Calu3 (cell line): ENCODE measurements around the gene CD109. TPM values are rescaled to one million over a fixed set of nuclear protein-coding genes. Genes with fewer than 3 reads are reported as not detected.

Experiments
- BruUV-seq: library from RNA; stranded (reverse); fragments of 400-500 nt; replicated peaks from 2 replicates; lab custom pipeline; 2021; lab: Mats Ljungman, UMichigan
- CTCF ChIA-PET: fragments of 300-600 bp; sonication (Branson Sonifier 250); formaldehyde crosslinking; loops from one replicate; lab custom pipeline; 2022; ENCODE audit warnings: antibody characterized with exemption; lab: Charles Lee
- DNase-seq: peaks from one replicate; pipeline ENCODE4 v3.0.0; 2022
- H3K27ac Mint-ChIP-seq: one replicate; pipeline ENCODE4 v1.8.0; 2022; ENCODE audit warnings: mixed read lengths; ENCODE audit not compliant: unreplicated experiment
- H3K27me3 Mint-ChIP-seq: one replicate; pipeline ENCODE4 v1.8.0; 2022; ENCODE audit warnings: mixed read lengths; ENCODE audit not compliant: unreplicated experiment
- H3K36me3 Mint-ChIP-seq: one replicate; pipeline ENCODE4 v1.8.0; 2022; ENCODE audit warnings: mild to moderate bottlenecking, moderate library complexity, mixed read lengths; ENCODE audit not compliant: insufficient read depth, unreplicated experiment
- H3K4me1 Mint-ChIP-seq: one replicate; pipeline ENCODE4 v1.8.0; 2022; ENCODE audit warnings: mild to moderate bottlenecking, low read depth, mixed read lengths; ENCODE audit not compliant: unreplicated experiment
- H3K4me3 Mint-ChIP-seq: one replicate; pipeline ENCODE4 v1.8.0; 2022; ENCODE audit warnings: mild to moderate bottlenecking, low read depth, moderate library complexity, mixed read lengths; ENCODE audit not compliant: unreplicated experiment
- H3K9me3 Mint-ChIP-seq: one replicate; pipeline ENCODE4 v1.8.0; 2022; ENCODE audit warnings: low read depth, mixed read lengths; ENCODE audit not compliant: unreplicated experiment
- CTCF ChIP-seq: fragments of 200-600 bp; IDR thresholded peaks from one replicate; pipeline ENCODE4 v1.8.0; 2022; ENCODE audit warnings: antibody characterized with exemption; ENCODE audit not compliant: unreplicated experiment
- intact Hi-C: fragments of 100-400 bp; cut with micrococcal nuclease; formaldehyde crosslinking; loops from one replicate; pipeline ENCODE4 v1.10.0; 2022; ENCODE audit not compliant: unreplicated experiment
- total RNA-seq: library from RNA; stranded (reverse); gene quantifications from 2 replicates; pipeline ENCODE4 v1.2.3, GENCODE V29; 2022

The CD109 gene
- total RNA-seq, 1 experiment from 2014 or later: 3.6 TPM

GRCh38 chr6:73743081-73743480 lies 47.1 kb downstream of the CD109 start:
- Mint-ChIP-seq H3K36me3 (no peaks in the 10 kb centered on the region), H3K9me3 (no peaks in the 10 kb centered on the region), H3K4me1 (no peaks in the 10 kb centered on the region), H3K4me3 (no peak overlapping the region), H3K27ac (no peak overlapping the region), H3K27me3 (no peaks in the 10 kb centered on the region)
- BruUV-seq: no TSS peak
- CTCF ChIA-PET: interaction anchor here (0.8 kb wide), 1 partner anchor 1466 kb away, joined by 3 read pairs; no protein-coding TSS in a partner anchor
- DNase-seq: no peak
- intact Hi-C loops: loop anchor here (10.0 kb wide), 1 partner anchor 112 kb away; no protein-coding TSS in a partner anchor
- no peak for TF ChIP-seq CTCF

GRCh38 chr6:73743556-73743955 lies 47.6 kb downstream of the CD109 start:
- no peak for TF ChIP-seq CTCF
- BruUV-seq: no TSS peak
- H3K36me3 Mint-ChIP-seq: no peaks in the 10 kb centered on the region

GRCh38 chr6:73746787-73747186 lies 50.8 kb downstream of the CD109 start:
- no TSS peak for BruUV-seq
- no peaks in the 10 kb centered on the region for H3K27me3 Mint-ChIP-seq
- CTCF ChIA-PET: no interaction called here
- TF ChIP-seq CTCF: no peak
- no peak overlapping the region for H3K27ac Mint-ChIP-seq
- intact Hi-C loops: loop anchor here (10.0 kb wide), 1 partner anchor 108 kb away; no protein-coding TSS in a partner anchor
- no peak overlapping the region for H3K4me3 Mint-ChIP-seq
- H3K36me3 Mint-ChIP-seq: no peaks in the 10 kb centered on the region
- H3K9me3 Mint-ChIP-seq: no peaks in the 10 kb centered on the region
- H3K4me1 Mint-ChIP-seq: no peaks in the 10 kb centered on the region
- no peak for DNase-seq

More at GRCh38 chr6:73743556-73743955, 47.6 kb downstream of the CD109 start:
- Mint-ChIP-seq H3K27me3 (no peaks in the 10 kb centered on the region), H3K4me1 (no peaks in the 10 kb centered on the region), H3K4me3 (no peak overlapping the region), H3K27ac (no peak overlapping the region), H3K9me3 (no peaks in the 10 kb centered on the region)
- intact Hi-C loops: loop anchor here (10.0 kb wide), 1 partner anchor 111 kb away; no protein-coding TSS in a partner anchor
- no peak for DNase-seq
- CTCF ChIA-PET: interaction anchor here (0.8 kb wide), 1 partner anchor 1448 kb away, joined by 4 read pairs; no protein-coding TSS in a partner anchor

- no peaks in the 10 kb centered on the region for H3K36me3 Mint-ChIP-seq
- H3K4me1 Mint-ChIP-seq: no peaks in the 10 kb centered on the region
- no TSS peak for BruUV-seq
- intact Hi-C loops: loop anchor here (10.0 kb wide), 1 partner anchor 108 kb away; no protein-coding TSS in a partner anchor
- no peak for TF ChIP-seq CTCF
- CTCF ChIA-PET: no interaction called here
- no peak overlapping the region for H3K27ac Mint-ChIP-seq
- no peaks in the 10 kb centered on the region for H3K27me3 Mint-ChIP-seq
- DNase-seq: no peak
- no peak overlapping the region for H3K4me3 Mint-ChIP-seq
- no peaks in the 10 kb centered on the region for H3K9me3 Mint-ChIP-seq
These were observed 51.3 kb downstream of the CD109 start for GRCh38 chr6:73747289-73747688.
